GM12878 (cell line): ENCODE measurements around the gene GOLGA6L7. TPM values are rescaled to one million over a fixed set of nuclear protein-coding genes. Genes with fewer than 3 reads are reported as not detected.
"Not testable (repeated sequence)": the region's sequence is repeated elsewhere in the genome, so short reads cannot be mapped to it uniquely, and the experiment has no call there.

Source experiments
- ATAC-seq: fragments of 200-7000 bp; cut with Tn5 transposase; 3 replicates; pipeline ENCODE4 v1.9.1; 2020; ENCODE audit warnings: mild to moderate bottlenecking, moderate library complexity
- BruUV-seq: library from RNA; stranded (reverse); fragments of 400-500 nt; replicated peaks from 2 replicates; lab custom pipeline; 2021; lab: Mats Ljungman, UMichigan
- CTCF ChIA-PET: fragments of 300-600 bp; sonication (Branson Sonifier 250); formaldehyde crosslinking; extraction: SDS; loops from one replicate; lab custom pipeline; 2021; ENCODE audit warnings: inconsistent platforms; lab: Yijun Ruan, JAX
- POLR2A ChIA-PET: fragments of 350-600 bp; formaldehyde crosslinking; extraction: SDS; loops from one replicate; lab custom pipeline; 2021; ENCODE audit warnings: inconsistent platforms; lab: Charles Lee
- RAD21 ChIA-PET: fragments of 300-600 bp; sonication (Branson Sonifier 250); formaldehyde crosslinking; loops from one replicate; lab custom pipeline; 2023; ENCODE audit warnings: antibody characterized with exemption; ENCODE audit not compliant: unreplicated experiment; lab: Charles Lee
- SMC1A ChIA-PET: fragments of 300-600 bp; sonication (Branson Sonifier 250); formaldehyde crosslinking; loops from one replicate; lab custom pipeline; 2023; ENCODE audit not compliant: unreplicated experiment, uncharacterized antibody; lab: Charles Lee
- DNase-seq: peaks from one replicate; pipeline ENCODE4 v3.0.0-alpha.2; 2011; ENCODE audit warnings: low read depth, low spot score
- FAIRE-seq: peaks from 3 replicates; lab custom pipeline; 2011; peaks lifted over from hg19 to GRCh38; lab: Jason Lieb, UNC
- H2AFZ ChIP-seq: 2 replicates; pipeline ENCODE4 v1.6.0; 2011; ENCODE audit warnings: low read depth, low read length, control low read depth; ENCODE audit not compliant: control insufficient read depth
- H3K27ac ChIP-seq: 2 replicates; pipeline ENCODE4 v1.5.1; 2011; ENCODE audit warnings: control low read depth; ENCODE audit not compliant: control insufficient read depth, insufficient read depth
- H3K27me3 ChIP-seq, 2 experiments: replicated peaks in 1 of 2; 2 replicates each; pipeline versions ENCODE4 v1.6.0 to v1.6.1; 2011; ENCODE audit warnings: low read length in 1 of 2; ENCODE audit not compliant: control insufficient read depth in 2 of 2, insufficient read depth in 2 of 2
- H3K36me3 ChIP-seq, 2 experiments: 2 replicates each; pipeline ENCODE4 v1.5.1; 2011; ENCODE audit warnings: low read length in 1 of 2; ENCODE audit not compliant: control insufficient read depth in 2 of 2, insufficient read depth in 2 of 2
- H3K4me1 ChIP-seq: 2 replicates; pipeline ENCODE4 v1.6.1; 2011; ENCODE audit warnings: mild to moderate bottlenecking, low read length, moderate library complexity, mixed read lengths; ENCODE audit not compliant: control insufficient read depth, insufficient read depth
- H3K4me2 ChIP-seq: 2 replicates; pipeline ENCODE4 v1.6.0; 2011; ENCODE audit warnings: control low read depth; ENCODE audit not compliant: control insufficient read depth, insufficient read depth
- H3K4me3 ChIP-seq: fragments of 200-600 bp; sonication (generic); 2 replicates; pipeline ENCODE4 v1.5.1; 2016
- H3K79me2 ChIP-seq: 2 replicates; pipeline ENCODE4 v1.6.0; 2011; ENCODE audit warnings: low read length; ENCODE audit not compliant: control insufficient read depth, insufficient read depth
- H3K9ac ChIP-seq: 2 replicates; pipeline ENCODE4 v1.8.0; 2011; ENCODE audit warnings: low read length, control low read depth, mixed read lengths; ENCODE audit not compliant: control insufficient read depth, insufficient read depth
- H3K9me3 ChIP-seq: replicated peaks from 3 replicates; pipeline ENCODE4 v1.5.1; 2011; ENCODE audit warnings: mild to moderate bottlenecking, low read length; ENCODE audit not compliant: control insufficient read depth, insufficient read depth
- H4K20me1 ChIP-seq: 2 replicates; pipeline ENCODE4 v1.6.0; 2011; ENCODE audit not compliant: control insufficient read depth, insufficient read depth
- WGBS: methylation state at CpG from one replicate; pipeline ENCODE4 v1.1.6; 2016; ENCODE audit warnings: low lambda C conversion rate; ENCODE audit not compliant: insufficient replicate concordance, insufficient coverage; ENCODE audit errors: missing lambda C conversion rate; 5-methylcytosine and 5-hydroxymethylcytosine counted together
- in situ Hi-C: fragments of 300-500 bp; cut with MboI; formaldehyde crosslinking; loops from 9 replicates; pipeline ENCODE4 v1.14.3; 2018; ENCODE audit warnings: mixed read lengths
- intact Hi-C: fragments of 100-400 bp; cut with micrococcal nuclease; formaldehyde crosslinking; loops from one replicate; pipeline ENCODE4 v1.14.2; 2022; ENCODE audit not compliant: unreplicated experiment
- polyA plus RNA-seq, 11 experiments: library from polyadenylated mRNA; depleted of rRNA in 4 of 11; unstranded in 6 of 11; stranded (reverse) in 5 of 11; fragments of >200 nt; fragmentation: Nextera tagmentation in 4 of 11; fragmentation: Illumina TruSeq in 1 of 11; extraction: Ambion mirVana in 4 of 11; extraction: Trizol in 1 of 11; gene quantifications; 1 replicate in 1 of 11; 2 replicates in 10 of 11; pipeline versions ENCODE4 v1.2.1 to v1.2.3, GENCODE V29; 2011 to 2016; ENCODE audit warnings: inconsistent platforms in 2 of 11, missing spikeins in 2 of 11, low read depth in 1 of 11
- total RNA-seq, 4 experiments: library from RNA; depleted of rRNA in 3 of 4; stranded (reverse); fragments of >200 nt in 3 of 4; fragmentation: Illumina TruSeq in 1 of 4; extraction: Trizol in 1 of 4; gene quantifications; 2 replicates each; pipeline versions ENCODE4 v1.2.1 to v1.2.3, GENCODE V29; 2013 to 2021

Gene GOLGA6L7
- total and polyA plus RNA-seq, 10 of the 15 experiments (the other 5 are each of a cell fraction or from before 2014, with no cell fraction given) = not detected

DNA sequence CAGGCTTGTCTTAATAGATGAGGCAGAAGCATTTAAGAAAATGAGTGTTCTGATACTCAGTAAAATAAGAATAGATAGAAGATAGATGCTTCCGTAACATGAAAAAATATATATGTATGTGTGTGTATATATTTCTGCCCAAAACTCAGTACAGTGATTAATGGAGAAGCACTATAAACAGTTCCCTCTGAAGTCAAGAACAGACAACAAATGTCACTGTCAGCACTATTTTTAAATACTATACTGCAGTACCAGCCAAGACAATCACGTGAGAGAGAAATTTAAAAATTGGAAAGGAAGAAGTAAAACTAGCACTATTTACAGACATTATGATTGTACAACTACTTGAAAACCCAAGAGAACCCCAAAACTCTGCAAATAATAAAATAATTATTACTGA is 27.0 kb downstream of the GOLGA6L7 start:
- FAIRE-seq, CTCF ChIA-PET: not testable (repeated sequence)

GRCh38 chr15:28819930-28820295 is 28.5 kb downstream of the GOLGA6L7 start:
- in situ Hi-C loops, H3K4me1 ChIP-seq, H3K27me3 ChIP-seq, H3K4me3 ChIP-seq, BruUV-seq, RAD21 ChIA-PET, DNase-seq, H3K9ac ChIP-seq, ATAC-seq, H4K20me1 ChIP-seq, FAIRE-seq, H3K79me2 ChIP-seq, H3K36me3 ChIP-seq, H3K27ac ChIP-seq, POLR2A ChIA-PET, CTCF ChIA-PET, intact Hi-C loops, SMC1A ChIA-PET, H3K9me3 ChIP-seq, H3K4me2 ChIP-seq, H2AFZ ChIP-seq: not testable (repeated sequence)
- WGBS = no CpG with 5 or more reads among the region's 3 CpGs

More for the DNA sequence above, 27.0 kb downstream of the GOLGA6L7 start:
- BruUV-seq, H3K27me3 ChIP-seq, intact Hi-C loops, H3K27ac ChIP-seq, H2AFZ ChIP-seq, H3K79me2 ChIP-seq, RAD21 ChIA-PET, ATAC-seq, SMC1A ChIA-PET, POLR2A ChIA-PET, H3K9ac ChIP-seq, in situ Hi-C loops, H3K4me2 ChIP-seq, H3K36me3 ChIP-seq, H4K20me1 ChIP-seq, H3K9me3 ChIP-seq, H3K4me1 ChIP-seq, DNase-seq, H3K4me3 ChIP-seq: not testable (repeated sequence)
- WGBS = 50% methylated on average over 2 of the region's 2 CpGs

- POLR2A ChIA-PET, H4K20me1 ChIP-seq, DNase-seq, SMC1A ChIA-PET, BruUV-seq, H3K4me3 ChIP-seq, CTCF ChIA-PET, in situ Hi-C loops, H3K79me2 ChIP-seq, H3K36me3 ChIP-seq, H3K4me2 ChIP-seq, H3K27ac ChIP-seq, H3K9ac ChIP-seq, H3K27me3 ChIP-seq, FAIRE-seq, H2AFZ ChIP-seq, intact Hi-C loops, H3K9me3 ChIP-seq, RAD21 ChIA-PET, H3K4me1 ChIP-seq: not testable (repeated sequence)
- ATAC-seq = peak; percentile 27; the same call in 1 of the 3 replicates
- WGBS = 44% methylated on average over 9 of the region's 15 CpGs
Observed at GRCh38 chr15:28819019-28819929, 29.2 kb downstream of the GOLGA6L7 start.

GRCh38 chr15:28818168-28818567 is 30.3 kb downstream of the GOLGA6L7 start:
- POLR2A ChIA-PET, H3K79me2 ChIP-seq, SMC1A ChIA-PET, FAIRE-seq, RAD21 ChIA-PET, H3K4me1 ChIP-seq, ATAC-seq, DNase-seq, H3K4me2 ChIP-seq, intact Hi-C loops, CTCF ChIA-PET, H3K27me3 ChIP-seq, H2AFZ ChIP-seq, H3K9me3 ChIP-seq, H3K27ac ChIP-seq, BruUV-seq, in situ Hi-C loops, H3K4me3 ChIP-seq, H3K36me3 ChIP-seq, H3K9ac ChIP-seq, H4K20me1 ChIP-seq: not testable (repeated sequence)
- WGBS = 67% methylated on average over 2 of the region's 3 CpGs
